Activated T-helper 2 cell treated with anti-CD3 and anti-CD28 coated beads, Interferon-gamma antibody, Interleukin-2, Interleukin-4, amounts not matched to agents 10 μg/mL and 5 μg/mL and 100 μg/mL, durations not matched to agents 14 hours and 24 hours and 36 hours (primary cell): ENCODE results near the gene PDE11A. TPM values are rescaled to one million over a fixed set of nuclear protein-coding genes. Genes with fewer than 3 reads are reported as not detected.

Experiments
- DNase-seq: peaks from one replicate; pipeline ENCODE4 v3.0.0; 2021; ENCODE audit warnings: low spot score
- H3K27ac Mint-ChIP-seq: one replicate; pipeline ENCODE4 v1.8.0; 2021; ENCODE audit warnings: mixed read lengths
- H3K27me3 Mint-ChIP-seq: one replicate; pipeline ENCODE4 v1.8.0; 2021; ENCODE audit warnings: low read depth, mixed read lengths
- H3K36me3 Mint-ChIP-seq: one replicate; pipeline ENCODE4 v1.8.0; 2021; ENCODE audit warnings: low read depth, mixed read lengths
- H3K4me1 Mint-ChIP-seq: one replicate; pipeline ENCODE4 v1.8.0; 2021; ENCODE audit warnings: low read depth, mixed read lengths
- H3K4me3 Mint-ChIP-seq: one replicate; pipeline ENCODE4 v1.8.0; 2021; ENCODE audit warnings: low read depth, mild to moderate bottlenecking, moderate library complexity, mixed read lengths
- H3K9me3 Mint-ChIP-seq: one replicate; pipeline ENCODE4 v1.8.0; 2021; ENCODE audit warnings: mixed read lengths
- intact Hi-C: fragments of 100-400 bp; cut with micrococcal nuclease; formaldehyde crosslinking; loops from one replicate; pipeline ENCODE4 v1.15.1; 2023
- total RNA-seq: library from RNA; stranded (reverse); gene quantifications from 2 replicates; pipeline ENCODE4 v1.2.3, GENCODE V29; 2022

Gene PDE11A
- total RNA-seq, 1 donor from 2014 or later, result not detected

- Mint-ChIP-seq H3K36me3 (no peaks in the 10 kb centered on the region), H3K4me3 (no peak overlapping the region), H3K4me1 (peaks cover 2% of the 10 kb centered on the region), H3K27me3 (peaks cover 28% of the 10 kb centered on the region), H3K9me3 (no peaks in the 10 kb centered on the region), H3K27ac (no peak overlapping the region)
- DNase-seq, result no peak
- intact Hi-C loops, result loop anchor here (10.0 kb wide), 1 partner anchor 308 kb away; no protein-coding TSS in a partner anchor
These were observed 349.3 kb downstream of the PDE11A start for GRCh38 chr2:177723235-177723634.

DNA sequence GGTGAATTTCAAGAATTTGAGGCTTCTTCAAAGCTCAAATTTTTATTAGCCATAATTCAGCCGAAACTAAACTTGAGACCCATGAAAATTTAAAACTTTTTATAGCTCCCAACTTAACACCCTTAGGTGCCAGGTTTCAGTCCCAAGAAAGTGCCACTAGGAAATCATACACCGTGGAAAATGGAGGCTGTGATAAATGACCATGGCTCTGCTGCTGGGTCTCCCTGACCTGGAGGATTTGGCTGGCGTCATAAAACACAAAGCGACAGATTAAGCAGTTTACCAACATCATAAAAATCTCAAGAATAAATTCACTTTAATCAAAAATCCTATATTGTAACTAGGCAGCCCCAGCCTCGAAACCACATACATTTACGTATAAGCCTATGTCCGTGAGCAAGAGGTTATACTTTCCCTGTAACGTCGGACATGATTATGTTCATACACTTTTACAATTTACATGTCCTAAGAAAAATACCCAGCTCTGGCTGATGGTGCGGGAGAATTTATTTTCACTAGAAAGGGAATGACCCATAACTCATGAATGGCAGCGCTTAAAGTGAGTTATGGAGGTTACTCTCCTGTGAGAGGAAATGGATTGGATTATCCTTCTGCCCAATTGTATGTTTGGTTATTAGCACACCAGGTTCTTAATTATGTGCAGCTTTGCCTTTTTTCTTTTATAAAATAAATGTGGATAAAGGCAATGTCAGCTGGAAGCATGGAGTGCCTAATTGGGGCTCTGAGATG is 350.6 kb downstream of the PDE11A start:
- no peaks in the 10 kb centered on the region for H3K9me3 Mint-ChIP-seq
- no peaks in the 10 kb centered on the region for H3K36me3 Mint-ChIP-seq
- intact Hi-C loops, result loop anchor here (1.0 to 10.0 kb wide), 2 partner anchors 307 to 387 kb away; no protein-coding TSS in a partner anchor
- H3K4me1 Mint-ChIP-seq, result peaks cover 2% of the 10 kb centered on the region
- peaks cover 20% of the 10 kb centered on the region for H3K27me3 Mint-ChIP-seq
- H3K27ac Mint-ChIP-seq, result no peak overlapping the region
- H3K4me3 Mint-ChIP-seq, result no peak overlapping the region
- DNase-seq, result no peak

DNA sequence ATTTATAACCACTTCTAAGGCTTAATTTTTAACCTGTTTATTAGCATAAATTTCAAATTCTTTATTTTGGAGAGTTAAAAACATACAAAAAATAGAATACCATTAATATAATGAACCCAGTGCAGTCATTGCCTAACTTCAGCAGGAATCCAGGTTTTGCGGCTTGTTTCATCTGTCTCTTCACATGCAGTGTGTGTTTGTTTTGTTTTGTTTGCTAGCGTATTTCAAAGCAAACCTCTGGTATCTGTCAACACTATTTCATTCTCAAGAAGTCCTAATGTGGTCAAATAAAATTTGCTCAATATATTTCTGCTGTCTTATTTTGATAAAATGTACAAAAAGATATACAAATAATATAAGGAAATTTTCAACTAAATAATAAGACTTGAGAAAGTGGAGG is 351.5 kb downstream of the PDE11A start:
- no peak for DNase-seq
- Mint-ChIP-seq H3K4me1 (peaks cover 2% of the 10 kb centered on the region), H3K27ac (no peak overlapping the region), H3K4me3 (no peak overlapping the region), H3K36me3 (no peaks in the 10 kb centered on the region), H3K9me3 (no peaks in the 10 kb centered on the region), H3K27me3 (peaks cover 18% of the 10 kb centered on the region)
- intact Hi-C loops, result loop anchor here (10.0 kb wide), 1 partner anchor 306 kb away; no protein-coding TSS in a partner anchor

GRCh38 chr2:177717831-177718618 is 354.6 kb downstream of the PDE11A start:
- H3K27me3 Mint-ChIP-seq, result peaks cover 24% of the 10 kb centered on the region
- no peak for DNase-seq
- no peak overlapping the region for H3K27ac Mint-ChIP-seq
- H3K9me3 Mint-ChIP-seq, result no peaks in the 10 kb centered on the region
- H3K4me1 Mint-ChIP-seq, result no peaks in the 10 kb centered on the region
- no peaks in the 10 kb centered on the region for H3K36me3 Mint-ChIP-seq
- intact Hi-C loops, result no loop called here
- no peak overlapping the region for H3K4me3 Mint-ChIP-seq

GRCh38 chr2:177716484-177716883 is 356.1 kb downstream of the PDE11A start:
- peaks cover 24% of the 10 kb centered on the region for H3K27me3 Mint-ChIP-seq
- H3K9me3 Mint-ChIP-seq, result no peaks in the 10 kb centered on the region
- DNase-seq, result no peak
- H3K36me3 Mint-ChIP-seq, result no peaks in the 10 kb centered on the region
- no peak overlapping the region for H3K4me3 Mint-ChIP-seq
- H3K4me1 Mint-ChIP-seq, result no peaks in the 10 kb centered on the region
- no peak overlapping the region for H3K27ac Mint-ChIP-seq
- intact Hi-C loops, result no loop called here

GRCh38 chr2:177715771-177716170 is 356.8 kb downstream of the PDE11A start:
- H3K27me3 Mint-ChIP-seq, result peaks cover 24% of the 10 kb centered on the region
- no peaks in the 10 kb centered on the region for H3K4me1 Mint-ChIP-seq
- no peak overlapping the region for H3K27ac Mint-ChIP-seq
- H3K36me3 Mint-ChIP-seq, result no peaks in the 10 kb centered on the region
- H3K9me3 Mint-ChIP-seq, result no peaks in the 10 kb centered on the region
- DNase-seq, result no peak
- intact Hi-C loops, result no loop called here
- no peak overlapping the region for H3K4me3 Mint-ChIP-seq

- H3K9me3 Mint-ChIP-seq, result no peaks in the 10 kb centered on the region
These were observed 357.9 kb downstream of the PDE11A start for GRCh38 chr2:177714704-177715103.

GRCh38 chr2:177712462-177712861 is 360.1 kb downstream of the PDE11A start:
- Mint-ChIP-seq H3K27me3 (peaks cover 15% of the 10 kb centered on the region), H3K27ac (no peak overlapping the region), H3K36me3 (no peaks in the 10 kb centered on the region), H3K9me3 (no peaks in the 10 kb centered on the region), H3K4me3 (no peak overlapping the region), H3K4me1 (no peaks in the 10 kb centered on the region)
- DNase-seq, result no peak
- intact Hi-C loops, result no loop called here

More at GRCh38 chr2:177714704-177715103, 357.9 kb downstream of the PDE11A start:
- Mint-ChIP-seq H3K4me3 (no peak overlapping the region), H3K27ac (no peak overlapping the region), H3K36me3 (no peaks in the 10 kb centered on the region), H3K4me1 (no peaks in the 10 kb centered on the region), H3K27me3 (peaks cover 21% of the 10 kb centered on the region)
- DNase-seq, result no peak
- intact Hi-C loops, result no loop called here

DNA sequence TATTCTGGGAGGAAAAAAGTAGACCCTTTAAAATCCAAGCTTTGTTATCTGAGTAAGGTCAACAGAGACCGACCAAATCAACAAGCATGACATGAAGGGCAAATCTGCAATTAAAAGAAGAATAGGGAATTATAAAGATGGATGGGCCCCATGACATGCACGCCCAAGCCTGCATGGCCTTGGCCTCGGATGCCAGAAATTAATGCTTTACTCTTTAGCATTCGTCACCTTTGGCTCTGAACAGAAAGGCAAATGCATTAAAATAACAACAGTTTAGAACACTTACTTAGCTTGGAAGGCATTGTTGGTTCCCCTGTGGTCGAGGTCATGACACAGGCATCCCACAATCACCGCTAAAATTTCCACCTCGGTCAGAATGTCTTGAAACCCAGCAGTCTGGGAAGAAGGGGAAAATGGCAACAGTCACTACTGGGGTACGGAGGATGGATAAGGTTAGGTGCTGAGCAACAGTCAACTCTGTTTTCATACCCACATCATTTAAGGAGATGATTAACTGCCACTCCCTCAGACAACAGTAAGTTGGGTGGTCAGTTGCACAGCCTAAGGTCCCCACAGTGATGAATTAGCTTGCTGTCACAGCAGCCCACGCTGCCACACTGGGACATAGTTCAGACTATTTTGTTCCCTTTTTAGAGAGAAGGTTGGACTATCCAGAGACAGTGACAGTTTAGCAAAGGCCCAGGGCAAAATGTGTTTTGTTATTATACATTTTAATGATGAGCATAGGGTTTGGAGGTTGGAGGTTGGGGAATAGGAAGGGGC is 360.9 kb downstream of the PDE11A start:
- H3K27me3 Mint-ChIP-seq, result peaks cover 15% of the 10 kb centered on the region
- intact Hi-C loops, result no loop called here
- DNase-seq, result no peak
- no peak overlapping the region for H3K27ac Mint-ChIP-seq
- H3K36me3 Mint-ChIP-seq, result no peaks in the 10 kb centered on the region
- no peak overlapping the region for H3K4me3 Mint-ChIP-seq
- H3K4me1 Mint-ChIP-seq, result no peaks in the 10 kb centered on the region
- no peaks in the 10 kb centered on the region for H3K9me3 Mint-ChIP-seq

GRCh38 chr2:177710889-177711288 is 361.7 kb downstream of the PDE11A start:
- no peaks in the 10 kb centered on the region for H3K36me3 Mint-ChIP-seq
- H3K9me3 Mint-ChIP-seq, result no peaks in the 10 kb centered on the region

DNA sequence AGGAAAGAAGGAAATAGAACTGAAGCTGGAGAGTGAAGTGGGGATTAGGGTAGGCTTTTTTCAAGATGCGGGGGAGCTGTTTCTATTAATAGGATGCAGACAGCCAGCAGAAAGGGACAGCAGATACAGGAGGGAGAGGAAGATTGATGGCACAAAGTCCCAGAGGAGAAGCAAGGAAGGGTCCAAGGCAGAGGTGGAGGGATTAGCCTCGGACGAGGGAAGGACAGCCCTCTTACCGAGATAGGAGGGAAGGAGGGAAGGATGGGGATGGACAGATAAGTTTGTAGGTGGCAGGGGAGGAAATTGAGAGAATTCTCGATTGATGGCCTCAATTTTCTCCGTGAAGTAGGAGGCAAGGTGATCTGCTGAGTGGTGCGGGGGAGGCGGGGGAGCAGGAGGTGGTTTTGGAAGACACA is 362.6 kb downstream of the PDE11A start:
- no peaks in the 10 kb centered on the region for H3K36me3 Mint-ChIP-seq
- H3K4me3 Mint-ChIP-seq, result no peak overlapping the region
- H3K4me1 Mint-ChIP-seq, result no peaks in the 10 kb centered on the region
- no peak for DNase-seq
- peaks cover 10% of the 10 kb centered on the region for H3K27me3 Mint-ChIP-seq
- H3K9me3 Mint-ChIP-seq, result no peaks in the 10 kb centered on the region
- H3K27ac Mint-ChIP-seq, result no peak overlapping the region
- intact Hi-C loops, result no loop called here

More at GRCh38 chr2:177710889-177711288, 361.7 kb downstream of the PDE11A start:
- no peak for DNase-seq
- intact Hi-C loops, result no loop called here
- Mint-ChIP-seq H3K27me3 (peaks cover 11% of the 10 kb centered on the region), H3K4me1 (no peaks in the 10 kb centered on the region), H3K27ac (no peak overlapping the region), H3K4me3 (no peak overlapping the region)

GRCh38 chr2:177708660-177709444 is 363.7 kb downstream of the PDE11A start:
- DNase-seq, result no peak
- H3K36me3 Mint-ChIP-seq, result no peaks in the 10 kb centered on the region
- peaks cover 4% of the 10 kb centered on the region for H3K27me3 Mint-ChIP-seq
- no peaks in the 10 kb centered on the region for H3K9me3 Mint-ChIP-seq
- H3K27ac Mint-ChIP-seq, result no peak overlapping the region
- no peak overlapping the region for H3K4me3 Mint-ChIP-seq
- intact Hi-C loops, result no loop called here
- H3K4me1 Mint-ChIP-seq, result no peaks in the 10 kb centered on the region
